Stimulated activated CD8-positive, alpha-beta memory T cell treated with anti-CD3 and anti-CD28 coated beads, Interleukin-7, amount 100 ng/mL, for 4 hours (primary cell): ENCODE data around the gene BDKRB1.
A peak's percentile ranks its signal among the peaks of the same experiment; 100 is the strongest.

Experiments
- DNase-seq, 2 donors: peaks; one replicate each; pipeline ENCODE4 v3.0.0-alpha.2; 2020; ENCODE audit warnings: low read depth in 2 of 2

Gene BDKRB1

GRCh38 chr14:96261053-96261452 lies 5.0 kb downstream of the BDKRB1 start:
- no peak for DNase-seq

- DNase-seq: no peak
These were observed 6.0 kb downstream of the BDKRB1 start for GRCh38 chr14:96261772-96262655.

GRCh38 chr14:96263347-96264199 lies 7.6 kb downstream of the BDKRB1 start:
- no peak for DNase-seq

- no peak for DNase-seq
These were observed 8.2 kb downstream of the BDKRB1 start for GRCh38 chr14:96264200-96264553.

GRCh38 chr14:96264853-96265252 lies 8.8 kb downstream of the BDKRB1 start:
- no peak for DNase-seq

- no peak for DNase-seq
These were observed 9.5 kb downstream of the BDKRB1 start for GRCh38 chr14:96265383-96266095.

- no peak for DNase-seq
These were observed 11.3 kb downstream of the BDKRB1 start for GRCh38 chr14:96267336-96267735.

GRCh38 chr14:96267916-96268315 lies 11.9 kb downstream of the BDKRB1 start:
- no peak for DNase-seq

GRCh38 chr14:96268431-96269358 lies 12.7 kb downstream of the BDKRB1 start:
- DNase-seq: no peak

GRCh38 chr14:96269359-96269710 lies 13.3 kb downstream of the BDKRB1 start:
- DNase-seq: no peak

- DNase-seq: no peak
These were observed 14.8 kb downstream of the BDKRB1 start for GRCh38 chr14:96270565-96271420.

GRCh38 chr14:96271421-96271762 lies 15.4 kb downstream of the BDKRB1 start:
- DNase-seq: no peak

- no peak for DNase-seq
These were observed 16.9 kb downstream of the BDKRB1 start for GRCh38 chr14:96272777-96273473.

- no peak for DNase-seq
These were observed 17.6 kb downstream of the BDKRB1 start for GRCh38 chr14:96273629-96274028.

GRCh38 chr14:96274122-96274521 lies 18.1 kb downstream of the BDKRB1 start:
- no peak for DNase-seq

- DNase-seq: no peak
These were observed 18.5 kb downstream of the BDKRB1 start for GRCh38 chr14:96274543-96274942.

- peak; percentile 17 to 21 for DNase-seq
These were observed 19.4 kb downstream of the BDKRB1 start for GRCh38 chr14:96275177-96276112.

GRCh38 chr14:96277890-96278289 lies 21.9 kb downstream of the BDKRB1 start:
- DNase-seq: no peak

GRCh38 chr14:96279564-96279963 lies 23.6 kb downstream of the BDKRB1 start:
- no peak for DNase-seq
